Heart right ventricle (tissue), 16 donors: ENCODE data around the gene SAPCD1. TPM values are rescaled to one million over a fixed set of nuclear protein-coding genes. Genes with fewer than 3 reads are reported as not detected.

Source experiments
- ATAC-seq, 8 donors: fragments of 200-7000 bp; cut with Tn5 transposase; one replicate each; pipeline ENCODE4 v1.9.1; 2020; ENCODE audit warnings: mild to moderate bottlenecking in 8 of 8, moderate library complexity in 8 of 8, moderate number of reproducible peaks in 1 of 8
- DNase-seq, 2 donors: peaks; one replicate each; pipeline ENCODE4 v3.0.0-alpha.2; 2020
- H3K27ac ChIP-seq, 10 donors: fragments of 200-600 bp; sonication (generic) in 2 of 10; one replicate each; pipeline versions ENCODE4 v1.5.0 to v1.8.0; 2020 to 2022; ENCODE audit warnings: mild to moderate bottlenecking in 3 of 10
- H3K27me3 ChIP-seq, 7 donors: fragments of 200-600 bp; one replicate each; pipeline ENCODE4 v1.8.0; 2021 to 2022; ENCODE audit warnings: mild to moderate bottlenecking in 2 of 7
- H3K36me3 ChIP-seq, 9 donors: fragments of 200-600 bp; sonication (generic) in 1 of 9; one replicate each; pipeline versions ENCODE4 v1.5.0 to v1.8.0; 2020 to 2022; ENCODE audit warnings: mild to moderate bottlenecking in 2 of 9
- H3K4me1 ChIP-seq, 9 donors: fragments of 200-600 bp; sonication (generic) in 1 of 9; one replicate each; pipeline versions ENCODE4 v1.5.0 to v1.8.0; 2020 to 2022; ENCODE audit warnings: mild to moderate bottlenecking in 4 of 9
- H3K4me3 ChIP-seq, 10 donors: fragments of 200-600 bp; sonication (generic) in 2 of 10; one replicate each; pipeline versions ENCODE4 v1.5.0 to v1.8.0; 2020 to 2022; ENCODE audit warnings: mild to moderate bottlenecking in 7 of 10, moderate library complexity in 2 of 10
- H3K9me3 ChIP-seq, 11 donors: fragments of 200-600 bp in 10 of 11; sonication (generic) in 2 of 11; one replicate each; pipeline versions ENCODE4 v1.5.0 to v1.8.0; 2013 to 2022; ENCODE audit warnings: mild to moderate bottlenecking in 2 of 11, control low read depth in 1 of 11, moderate library complexity in 1 of 11
- CTCF ChIP-seq, 9 donors: fragments of 200-600 bp; sonication (generic) in 2 of 9; IDR thresholded peaks; one replicate each; pipeline versions ENCODE4 v1.5.0 to v1.8.0; 2021 to 2022; ENCODE audit warnings: antibody characterized with exemption in 9 of 9, mild to moderate bottlenecking in 5 of 9, moderate library complexity in 1 of 9
- WGBS, 2 donors: extraction: QIAGEN DNeasy Blood & Tissue Kit; methylation state at CpG; one replicate each; pipeline ENCODE4 v1.1.7; 2013; ENCODE audit warnings: inconsistent platforms in 1 of 2; 5-methylcytosine and 5-hydroxymethylcytosine counted together
- intact Hi-C, 10 donors: fragments of 100-400 bp; cut with DNase I; formaldehyde crosslinking; loops; one replicate each; pipeline versions ENCODE4 v1.11.1 to v1.14.2; 2022
- polyA plus RNA-seq, 2 donors: library from polyadenylated mRNA; stranded (reverse); fragments of 200-250 nt; gene quantifications; one replicate each; pipeline ENCODE4 v1.2.3, GENCODE V29; 2013
- total RNA-seq, 10 donors: library from RNA; stranded (reverse); fragmentation: NEBNext Ultra II Directional in 3 of 10; extraction: Animal tissue kit (Norgen Biotek cat#: 25700) in 3 of 10; gene quantifications; one replicate each; pipeline versions ENCODE4 v1.2.1 to v1.2.4, GENCODE V29; 2021 to 2023
- donor health status: Arrhythmogenic right ventricular cardiomyopathy.
- donor health status: ischemic (EF 13 %, LVEDD 7.1; RV severe dilation, severe dysfunction).
- donor health status: healthy with polysubstance abuse.
- donor health status: DM: no; HTN: yes; CAD: no.
- donor health status: DM: no; HTN: no; CAD: no.
- donor health status: ischemic (EF 25% LVEDD 6.9; RV normal size, moderate dysfunction).
- donor health status: ischemic (EF 25% LVEDD 5.7; RV mildly dilated, moderate dysfunction).
- donor health status: healthy.
- donor health status: DM: yes; HTN: yes; CAD: no.
- donor health status: Ischemic cardiomyopathy.
- donor health status: ischemic (EF 35%, LVEDD 5.7; RV mildly dilated, moderate dysfunction).
- donor health status: nonischemic (EF 11% LVEDD 7.7; RV severe dilation, severe dysfunction).
- donor health status: DM: yes; HTN: yes; CAD: no.
- donor health status: PGD.
- donor health status: ischemic (EF 29% LVEDD 5.4; RV normal size, mild dysfunction).
- donor health status: nonischemic (EF 23%, LVEDD 6.1; RV moderate dilation, normal function).

Gene SAPCD1
- total and polyA plus RNA-seq, 12 donors = 0.36 to 1.9 (median 0.72) TPM; not detected in 3

- WGBS, 2 donors = 17 to 19% methylated on average over 29 of the region's 29 CpGs
- H3K27ac ChIP-seq = peak overlapping the region in 9 of 10 donors; percentile 20 to 98 (median 65)
- ATAC-seq (peak in 4 of 8 donors; percentile 4 to 16 (median 6)), DNase-seq (peak; percentile 27 to 31)
- peaks cover 4 to 42% (median 36%) of the 10 kb centered on the region in 9 donors for H3K4me1 ChIP-seq
- no peaks in the 10 kb centered on the region for H3K27me3 ChIP-seq
- intact Hi-C loops = loop anchor here in 1 of 10 donors (5.0 kb wide), 1 partner anchor 42 kb away; no protein-coding TSS in a partner anchor
- no peak for TF ChIP-seq CTCF (IDR thresholded peaks at IDR 0.05)
- H3K9me3 ChIP-seq = no peaks in the 10 kb centered on the region
- peak overlapping the region; percentile 56 to 94 (median 76) for H3K4me3 ChIP-seq
- H3K36me3 ChIP-seq = peaks cover 0 to 19% (median 0%) of the 10 kb centered on the region in 9 donors
Measured at GRCh38 chr6:31740397-31741223, 21.8 kb upstream of the SAPCD1 start.

GRCh38 chr6:31741815-31742214, 20.6 kb upstream of the SAPCD1 start:
- H3K36me3 ChIP-seq = peaks cover 0 to 21% (median 0%) of the 10 kb centered on the region in 9 donors
- no peaks in the 10 kb centered on the region for H3K9me3 ChIP-seq
- no peak for TF ChIP-seq CTCF (IDR thresholded peaks at IDR 0.05)
- no peak overlapping the region for H3K4me3 ChIP-seq
- WGBS, 2 donors = 82 to 89% methylated on average over 2 of the region's 2 CpGs
- ATAC-seq (no peak), DNase-seq (no peak)
- H3K4me1 ChIP-seq = peaks cover 3 to 39% (median 30%) of the 10 kb centered on the region in 9 donors
- no peaks in the 10 kb centered on the region for H3K27me3 ChIP-seq
- no peak overlapping the region for H3K27ac ChIP-seq
- intact Hi-C loops = loop anchor here in 1 of 10 donors (5.0 kb wide), 1 partner anchor 40 kb away; no protein-coding TSS in a partner anchor

- intact Hi-C loops = loop anchor here in 1 of 10 donors (5.0 kb wide), 1 partner anchor 39 kb away; no protein-coding TSS in a partner anchor
- peaks cover 0 to 27% (median 0%) of the 10 kb centered on the region in 9 donors for H3K36me3 ChIP-seq
- peaks cover 0 to 28% (median 21%) of the 10 kb centered on the region in 9 donors for H3K4me1 ChIP-seq
- TF ChIP-seq CTCF (IDR thresholded peaks at IDR 0.05) = no peak
- ATAC-seq (no peak), DNase-seq (no peak)
- no peak overlapping the region for H3K4me3 ChIP-seq
- 83 to 88% methylated on average over 3 of the region's 3 CpGs for WGBS, 2 donors
- no peaks in the 10 kb centered on the region for H3K9me3 ChIP-seq
- no peaks in the 10 kb centered on the region for H3K27me3 ChIP-seq
- H3K27ac ChIP-seq = no peak overlapping the region
Measured at GRCh38 chr6:31742894-31743293, 19.6 kb upstream of the SAPCD1 start.

GRCh38 chr6:31744422-31744821, 18.0 kb upstream of the SAPCD1 start:
- Histone ChIP-seq H3K27me3 (no peaks in the 10 kb centered on the region), H3K27ac (no peak overlapping the region), H3K36me3 (peaks cover 0 to 27% (median 0%) of the 10 kb centered on the region in 9 donors), H3K4me1 (peaks cover 0 to 12% (median 9%) of the 10 kb centered on the region in 9 donors), H3K4me3 (no peak overlapping the region), H3K9me3 (no peaks in the 10 kb centered on the region)
- TF ChIP-seq CTCF (IDR thresholded peaks at IDR 0.05) = no peak
- DNase-seq (no peak), ATAC-seq (no peak)
- 53 to 60% methylated on average over 1 of the region's 1 CpG for WGBS, 2 donors
- intact Hi-C loops = loop anchor here in 1 of 10 donors (5.0 kb wide), 1 partner anchor 38 kb away; no protein-coding TSS in a partner anchor
